Measurements from ENCODE around the gene PRDM16.

PRDM16 gene

DNA sequence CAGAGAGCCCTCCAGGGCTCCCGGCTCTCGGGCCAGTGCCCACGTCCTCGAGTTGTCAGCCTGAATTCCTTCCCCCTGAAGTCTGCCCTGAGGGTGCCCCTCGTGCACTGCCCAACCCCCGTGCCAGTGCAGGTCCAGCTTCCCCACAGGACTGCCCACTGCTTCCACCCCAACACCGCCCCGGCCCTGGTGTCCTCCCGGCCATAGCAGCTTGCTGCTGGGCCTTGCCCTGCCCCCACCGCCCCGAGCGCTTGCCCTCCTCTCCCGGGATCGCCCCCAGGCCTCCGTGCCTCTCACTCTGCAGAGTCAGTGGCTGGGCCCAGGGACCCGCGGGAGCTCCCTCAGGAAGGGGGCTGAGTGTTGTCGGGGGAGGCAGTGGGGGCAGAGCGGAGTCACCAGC, 361.4 kb downstream of the PRDM16 start:
- Histone ChIP-seq H3K36me3 (ENCODE audit: control insufficient read depth, insufficient read depth, low read length) (no peaks in the 10 kb centered on the region), H3K4me3 (ENCODE audit: insufficient read depth, low read depth, low read length, poor library complexity, severe bottlenecking) (no peak overlapping the region), H3K27ac (ENCODE audit: insufficient read depth, low read length, poor library complexity, severe bottlenecking) (no peak overlapping the region), H3K4me1 (ENCODE audit: control insufficient read depth, insufficient read depth, low read length, poor library complexity, severe bottlenecking) (no peaks in the 10 kb centered on the region), H3K9me3 (ENCODE audit: control insufficient read depth, low read length) (no peaks in the 10 kb centered on the region), H3K27me3 (replicated peaks; ENCODE audit: control insufficient read depth, insufficient read depth, low read length, poor library complexity, severe bottlenecking) (no peaks in the 10 kb centered on the region)
- DNase-seq: no peak

DNA sequence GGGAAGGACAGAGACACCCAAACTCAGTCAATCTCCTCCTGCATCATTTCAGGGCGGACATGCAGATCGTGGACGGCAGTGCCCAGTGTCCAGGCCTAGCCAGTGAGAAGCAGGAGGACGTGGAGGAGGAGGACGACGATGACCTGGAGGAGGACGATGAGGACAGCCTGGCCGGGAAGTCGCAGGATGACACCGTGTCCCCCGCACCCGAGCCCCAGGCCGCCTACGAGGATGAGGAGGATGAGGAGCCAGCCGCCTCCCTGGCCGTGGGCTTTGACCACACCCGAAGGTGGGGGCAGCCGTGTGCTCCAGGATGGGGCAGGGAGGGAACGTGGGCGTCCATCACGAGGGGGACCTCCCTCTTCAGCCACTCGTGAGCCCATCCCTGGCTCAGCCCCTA, 361.8 kb downstream of the PRDM16 start:
- H3K36me3 ChIP-seq (ENCODE audit: control insufficient read depth, insufficient read depth, low read length): no peaks in the 10 kb centered on the region
- H3K9me3 ChIP-seq (ENCODE audit: control insufficient read depth, low read length): no peaks in the 10 kb centered on the region

DNA sequence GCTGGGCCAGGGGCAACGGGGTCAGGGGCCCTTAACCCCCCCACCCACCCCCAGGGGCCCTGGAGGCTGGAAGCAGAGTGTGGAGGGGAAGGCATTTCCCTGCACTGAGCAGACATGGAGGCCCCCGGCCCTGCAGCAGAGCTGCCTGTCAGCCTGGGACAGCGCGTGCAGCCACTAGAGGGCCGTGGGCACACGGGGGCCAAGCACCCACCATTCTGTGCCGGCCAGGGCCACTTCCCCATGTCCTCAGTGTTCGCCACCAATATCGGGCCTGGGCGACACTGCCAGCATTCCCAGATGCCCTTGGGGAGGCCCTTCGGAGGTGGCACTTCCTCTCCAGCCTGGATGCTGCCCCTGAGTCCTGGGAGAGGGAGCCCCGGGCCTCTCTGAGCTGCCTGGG, 362.3 kb downstream of the PRDM16 start:
- Histone ChIP-seq H3K4me3 (ENCODE audit: insufficient read depth, low read depth, low read length, poor library complexity, severe bottlenecking) (no peak overlapping the region), H3K36me3 (ENCODE audit: control insufficient read depth, insufficient read depth, low read length) (no peaks in the 10 kb centered on the region), H3K4me1 (ENCODE audit: control insufficient read depth, insufficient read depth, low read length, poor library complexity, severe bottlenecking) (no peaks in the 10 kb centered on the region), H3K27ac (ENCODE audit: insufficient read depth, low read length, poor library complexity, severe bottlenecking) (no peak overlapping the region), H3K9me3 (ENCODE audit: control insufficient read depth, low read length) (no peaks in the 10 kb centered on the region), H3K27me3 (replicated peaks; ENCODE audit: control insufficient read depth, insufficient read depth, low read length, poor library complexity, severe bottlenecking) (no peaks in the 10 kb centered on the region)
- no peak for DNase-seq

More for the DNA sequence above, 361.8 kb downstream of the PRDM16 start:
- Histone ChIP-seq H3K4me1 (ENCODE audit: control insufficient read depth, insufficient read depth, low read length, poor library complexity, severe bottlenecking) (no peaks in the 10 kb centered on the region), H3K27me3 (replicated peaks; ENCODE audit: control insufficient read depth, insufficient read depth, low read length, poor library complexity, severe bottlenecking) (no peaks in the 10 kb centered on the region), H3K27ac (ENCODE audit: insufficient read depth, low read length, poor library complexity, severe bottlenecking) (no peak overlapping the region), H3K4me3 (ENCODE audit: insufficient read depth, low read depth, low read length, poor library complexity, severe bottlenecking) (no peak overlapping the region)
- DNase-seq: no peak

DNA sequence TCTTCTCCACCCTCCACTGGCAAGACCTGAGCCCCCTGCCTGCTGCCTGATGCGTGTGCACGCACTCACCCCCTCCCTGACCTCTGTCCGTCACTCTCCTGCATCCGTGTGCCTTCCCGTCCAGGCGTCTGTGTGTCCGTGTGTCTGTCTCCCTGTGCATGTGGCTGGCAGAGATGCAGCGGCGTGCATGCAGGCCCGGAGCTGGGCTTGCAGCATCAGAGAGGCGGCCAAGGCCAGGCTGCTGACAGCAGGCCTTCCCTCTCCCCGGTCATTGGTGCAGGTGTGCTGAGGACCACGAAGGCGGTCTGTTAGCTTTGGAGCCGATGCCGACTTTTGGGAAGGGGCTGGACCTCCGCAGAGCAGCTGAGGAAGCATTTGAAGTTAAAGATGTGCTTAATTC, 362.7 kb downstream of the PRDM16 start:
- Histone ChIP-seq H3K36me3 (ENCODE audit: control insufficient read depth, insufficient read depth, low read length) (no peaks in the 10 kb centered on the region), H3K4me3 (ENCODE audit: insufficient read depth, low read depth, low read length, poor library complexity, severe bottlenecking) (no peak overlapping the region), H3K27ac (ENCODE audit: insufficient read depth, low read length, poor library complexity, severe bottlenecking) (no peak overlapping the region), H3K4me1 (ENCODE audit: control insufficient read depth, insufficient read depth, low read length, poor library complexity, severe bottlenecking) (no peaks in the 10 kb centered on the region), H3K9me3 (ENCODE audit: control insufficient read depth, low read length) (no peaks in the 10 kb centered on the region), H3K27me3 (replicated peaks; ENCODE audit: control insufficient read depth, insufficient read depth, low read length, poor library complexity, severe bottlenecking) (no peaks in the 10 kb centered on the region)
- DNase-seq: no peak

DNA sequence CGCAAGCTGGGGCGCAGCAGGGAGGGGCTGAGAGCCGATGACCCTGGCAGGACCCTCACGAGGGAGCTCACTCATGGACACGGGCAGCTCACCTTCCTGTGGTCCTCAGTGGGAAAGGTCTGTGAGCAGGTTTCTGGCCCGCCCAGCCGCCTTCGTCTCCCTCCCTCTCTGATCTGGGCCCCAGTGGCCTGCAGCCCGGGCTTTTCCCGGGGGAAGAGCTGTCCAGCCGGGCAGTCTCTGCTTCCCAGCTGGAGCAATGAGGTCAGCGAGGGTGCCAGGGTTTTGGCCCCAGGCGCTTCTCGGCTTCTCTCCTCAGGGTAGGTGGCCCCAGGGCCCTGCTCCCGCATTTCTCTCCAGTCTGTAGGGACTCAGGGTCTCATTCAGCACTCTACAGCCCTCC, 363.3 kb downstream of the PRDM16 start:
- no peak for DNase-seq
- Histone ChIP-seq H3K9me3 (ENCODE audit: control insufficient read depth, low read length) (no peaks in the 10 kb centered on the region), H3K27me3 (replicated peaks; ENCODE audit: control insufficient read depth, insufficient read depth, low read length, poor library complexity, severe bottlenecking) (no peaks in the 10 kb centered on the region)

DNA sequence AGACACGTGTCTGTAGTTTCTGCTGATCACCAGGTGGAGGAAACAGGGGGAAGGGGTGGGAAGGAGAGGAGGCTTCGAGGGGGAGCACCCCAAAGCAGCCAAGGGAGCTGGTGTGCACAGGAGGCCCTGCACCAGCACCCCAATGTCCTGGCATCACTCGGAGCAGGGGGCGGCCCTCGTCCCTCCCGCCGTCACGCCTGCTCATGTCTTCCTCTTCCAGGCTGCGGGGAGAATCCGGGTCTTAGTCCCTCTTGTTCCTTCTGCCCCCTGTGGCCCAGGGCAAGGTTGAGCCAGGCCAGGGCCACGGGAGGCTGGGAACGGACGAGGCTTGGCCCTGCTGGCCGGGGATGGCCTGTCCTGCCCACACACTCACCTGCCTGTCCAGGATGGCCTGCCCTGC, 364.1 kb downstream of the PRDM16 start:
- no peak overlapping the region for H3K4me3 ChIP-seq (ENCODE audit: insufficient read depth, low read depth, low read length, poor library complexity, severe bottlenecking)
- DNase-seq: no peak
- H3K27ac ChIP-seq (ENCODE audit: insufficient read depth, low read length, poor library complexity, severe bottlenecking): no peak overlapping the region
- H3K4me1 ChIP-seq (ENCODE audit: control insufficient read depth, insufficient read depth, low read length, poor library complexity, severe bottlenecking): no peaks in the 10 kb centered on the region
- no peaks in the 10 kb centered on the region for H3K36me3 ChIP-seq (ENCODE audit: control insufficient read depth, insufficient read depth, low read length)
- no peaks in the 10 kb centered on the region for H3K27me3 ChIP-seq (replicated peaks; ENCODE audit: control insufficient read depth, insufficient read depth, low read length, poor library complexity, severe bottlenecking)
- H3K9me3 ChIP-seq (ENCODE audit: control insufficient read depth, low read length): no peaks in the 10 kb centered on the region

More for the DNA sequence above, 363.3 kb downstream of the PRDM16 start:
- no peaks in the 10 kb centered on the region for H3K4me1 ChIP-seq (ENCODE audit: control insufficient read depth, insufficient read depth, low read length, poor library complexity, severe bottlenecking)
- H3K4me3 ChIP-seq (ENCODE audit: insufficient read depth, low read depth, low read length, poor library complexity, severe bottlenecking): no peak overlapping the region
- no peak overlapping the region for H3K27ac ChIP-seq (ENCODE audit: insufficient read depth, low read length, poor library complexity, severe bottlenecking)
- H3K36me3 ChIP-seq (ENCODE audit: control insufficient read depth, insufficient read depth, low read length): no peaks in the 10 kb centered on the region

DNA sequence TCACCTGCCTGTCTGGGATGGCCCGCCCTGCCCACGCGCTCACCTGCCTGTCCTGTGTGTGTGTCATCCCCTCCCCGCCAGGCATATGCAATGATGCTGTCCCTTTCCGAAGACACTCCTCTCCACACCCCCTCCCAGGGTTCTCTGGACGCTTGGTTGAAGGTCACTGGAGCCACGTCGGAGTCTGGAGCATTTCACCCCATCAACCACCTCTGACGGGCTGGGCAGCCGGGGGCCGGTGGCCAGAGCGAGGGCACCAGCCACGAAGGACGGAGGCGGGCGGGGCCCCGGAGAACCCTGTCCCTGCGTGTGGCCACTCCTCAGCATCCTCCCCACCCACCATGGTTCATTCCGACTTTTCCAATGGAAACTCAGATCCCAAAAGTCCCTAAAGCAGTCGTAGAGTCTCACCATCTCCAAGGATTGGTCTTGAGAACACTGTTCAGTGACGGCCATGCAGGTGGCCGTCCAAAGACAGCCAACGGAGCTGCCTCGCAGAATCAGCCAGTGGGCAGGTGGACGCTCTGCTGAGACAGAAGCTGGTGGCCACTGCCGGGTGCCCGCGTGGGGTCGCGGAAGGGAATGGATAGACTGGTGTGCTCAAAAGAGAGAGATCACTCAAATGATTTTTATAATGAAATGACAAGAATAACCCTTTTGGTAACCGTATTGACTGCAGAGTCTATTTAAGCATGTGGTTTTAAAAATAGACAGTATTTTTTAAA, 364.8 kb downstream of the PRDM16 start:
- H3K4me3 ChIP-seq (ENCODE audit: insufficient read depth, low read depth, low read length, poor library complexity, severe bottlenecking): no peak overlapping the region
- H3K27ac ChIP-seq (ENCODE audit: insufficient read depth, low read length, poor library complexity, severe bottlenecking): no peak overlapping the region
- no peak for DNase-seq
- H3K9me3 ChIP-seq (ENCODE audit: control insufficient read depth, low read length): no peaks in the 10 kb centered on the region
- H3K4me1 ChIP-seq (ENCODE audit: control insufficient read depth, insufficient read depth, low read length, poor library complexity, severe bottlenecking): no peaks in the 10 kb centered on the region
- H3K36me3 ChIP-seq (ENCODE audit: control insufficient read depth, insufficient read depth, low read length): no peaks in the 10 kb centered on the region
- no peaks in the 10 kb centered on the region for H3K27me3 ChIP-seq (replicated peaks; ENCODE audit: control insufficient read depth, insufficient read depth, low read length, poor library complexity, severe bottlenecking)

DNA sequence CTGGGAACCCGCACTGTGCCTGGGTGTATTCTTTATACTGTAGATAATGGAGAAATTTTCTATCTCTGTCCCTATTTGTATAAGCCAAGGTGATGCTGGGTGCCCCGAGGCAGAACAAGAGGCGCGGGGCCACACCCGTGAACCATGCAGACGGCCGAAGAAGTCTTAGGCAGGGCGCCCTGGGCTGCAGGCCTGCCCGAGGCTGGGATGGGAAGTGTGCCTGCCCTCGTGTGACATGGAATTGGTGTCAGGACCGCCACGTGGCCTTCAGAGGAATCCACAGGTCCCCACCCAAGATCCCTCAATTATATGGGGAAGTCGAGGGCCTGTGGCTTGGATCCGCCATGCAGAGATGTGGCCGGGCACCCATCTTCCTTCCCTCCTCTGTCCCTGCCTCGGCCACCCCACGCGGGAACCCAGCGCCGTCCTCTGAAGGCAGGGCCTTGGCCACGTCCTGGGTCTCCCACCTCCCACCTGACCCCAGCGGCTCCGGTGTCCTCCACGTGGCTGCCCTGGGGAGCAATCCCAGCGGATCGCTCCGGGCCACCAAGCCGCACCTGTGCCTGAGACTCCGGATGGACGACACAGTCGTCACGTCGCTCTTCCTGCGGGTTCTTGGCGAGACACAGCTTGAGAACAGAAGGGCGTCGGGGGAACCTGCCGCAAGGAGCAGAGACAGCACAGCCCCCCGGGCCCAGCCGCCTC, 365.6 kb downstream of the PRDM16 start:
- H3K4me3 ChIP-seq (ENCODE audit: insufficient read depth, low read depth, low read length, poor library complexity, severe bottlenecking): no peak overlapping the region
- no peaks in the 10 kb centered on the region for H3K36me3 ChIP-seq (ENCODE audit: control insufficient read depth, insufficient read depth, low read length)
- no peaks in the 10 kb centered on the region for H3K4me1 ChIP-seq (ENCODE audit: control insufficient read depth, insufficient read depth, low read length, poor library complexity, severe bottlenecking)
- no peak for DNase-seq
- H3K9me3 ChIP-seq (ENCODE audit: control insufficient read depth, low read length): no peaks in the 10 kb centered on the region
- no peaks in the 10 kb centered on the region for H3K27me3 ChIP-seq (replicated peaks; ENCODE audit: control insufficient read depth, insufficient read depth, low read length, poor library complexity, severe bottlenecking)
- H3K27ac ChIP-seq (ENCODE audit: insufficient read depth, low read length, poor library complexity, severe bottlenecking): no peak overlapping the region

DNA sequence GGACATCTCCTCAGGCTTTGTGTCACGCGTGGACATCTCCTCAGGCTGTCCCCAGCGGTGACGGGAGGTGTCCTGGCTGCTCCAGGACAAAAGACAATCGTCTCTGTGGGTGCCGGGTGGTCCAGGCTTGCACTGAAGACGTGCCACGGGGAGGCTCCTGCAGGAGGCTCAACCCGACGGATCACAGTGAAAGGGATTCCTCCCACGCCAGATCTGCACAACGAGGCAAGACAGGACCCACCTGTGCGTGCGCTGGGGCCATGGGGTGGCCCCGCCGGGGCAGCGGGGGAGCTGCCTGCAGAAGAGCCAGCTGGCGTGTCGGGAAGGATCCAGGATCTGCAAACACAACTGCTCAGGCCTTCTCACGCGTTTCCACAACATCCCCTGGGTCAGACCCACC, 366.7 kb downstream of the PRDM16 start:
- Histone ChIP-seq H3K9me3 (ENCODE audit: control insufficient read depth, low read length) (no peaks in the 10 kb centered on the region), H3K27me3 (replicated peaks; ENCODE audit: control insufficient read depth, insufficient read depth, low read length, poor library complexity, severe bottlenecking) (no peaks in the 10 kb centered on the region), H3K4me3 (ENCODE audit: insufficient read depth, low read depth, low read length, poor library complexity, severe bottlenecking) (no peak overlapping the region), H3K4me1 (ENCODE audit: control insufficient read depth, insufficient read depth, low read length, poor library complexity, severe bottlenecking) (no peaks in the 10 kb centered on the region), H3K27ac (ENCODE audit: insufficient read depth, low read length, poor library complexity, severe bottlenecking) (no peak overlapping the region), H3K36me3 (ENCODE audit: control insufficient read depth, insufficient read depth, low read length) (no peaks in the 10 kb centered on the region)
- DNase-seq: no peak

DNA sequence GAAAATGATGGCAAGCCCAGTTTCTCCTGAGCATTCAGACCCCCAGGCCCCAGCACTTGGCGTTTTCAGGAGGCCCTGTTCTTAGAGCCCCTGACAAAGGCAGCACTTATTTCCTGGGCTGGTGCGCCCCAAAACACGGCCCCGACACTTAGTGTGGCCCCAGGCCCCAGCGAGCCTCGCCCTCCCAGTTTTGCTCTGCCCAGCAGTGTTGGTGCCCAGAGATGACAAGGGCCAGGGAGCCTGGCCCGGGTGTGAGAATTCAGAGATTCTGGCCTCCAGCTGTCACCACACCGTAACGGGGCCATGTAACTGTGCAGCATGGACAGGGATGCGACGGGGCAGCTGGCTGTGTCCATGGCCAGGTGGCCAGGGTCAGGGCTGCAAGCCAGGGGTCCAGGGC, 367.4 kb downstream of the PRDM16 start:
- no peak overlapping the region for H3K27ac ChIP-seq (ENCODE audit: insufficient read depth, low read length, poor library complexity, severe bottlenecking)
- H3K4me1 ChIP-seq (ENCODE audit: control insufficient read depth, insufficient read depth, low read length, poor library complexity, severe bottlenecking): no peaks in the 10 kb centered on the region
- no peaks in the 10 kb centered on the region for H3K9me3 ChIP-seq (ENCODE audit: control insufficient read depth, low read length)
- no peak overlapping the region for H3K4me3 ChIP-seq (ENCODE audit: insufficient read depth, low read depth, low read length, poor library complexity, severe bottlenecking)
- no peaks in the 10 kb centered on the region for H3K36me3 ChIP-seq (ENCODE audit: control insufficient read depth, insufficient read depth, low read length)
- DNase-seq: no peak
- H3K27me3 ChIP-seq (replicated peaks; ENCODE audit: control insufficient read depth, insufficient read depth, low read length, poor library complexity, severe bottlenecking): no peaks in the 10 kb centered on the region

All from effector memory CD4-positive, alpha-beta T cell (primary cell).